Osteocyte (in vitro differentiated cells): ENCODE measurements around the gene CYYR1. TPM values are rescaled to one million over a fixed set of nuclear protein-coding genes. Genes with fewer than 3 reads are reported as not detected.

Experiments used
- DNase-seq: peaks from one replicate; pipeline ENCODE4 v3.0.0; 2021; ENCODE audit warnings: mixed read lengths; ENCODE audit not compliant: unreplicated experiment; ENCODE audit errors: extremely low spot score
- H3K27ac Mint-ChIP-seq: one replicate; pipeline ENCODE4 v1.8.0; 2021; ENCODE audit warnings: mild to moderate bottlenecking, mixed read lengths; ENCODE audit not compliant: unreplicated experiment
- H3K27me3 Mint-ChIP-seq: one replicate; pipeline ENCODE4 v1.8.0; 2021; ENCODE audit warnings: mixed read lengths; ENCODE audit not compliant: unreplicated experiment
- H3K36me3 Mint-ChIP-seq: one replicate; pipeline ENCODE4 v1.8.0; 2021; ENCODE audit warnings: mixed read lengths; ENCODE audit not compliant: unreplicated experiment
- H3K4me1 Mint-ChIP-seq: one replicate; pipeline ENCODE4 v1.8.0; 2021; ENCODE audit warnings: mixed read lengths; ENCODE audit not compliant: unreplicated experiment
- H3K4me3 Mint-ChIP-seq: one replicate; pipeline ENCODE4 v1.8.0; 2021; ENCODE audit warnings: mild to moderate bottlenecking, moderate library complexity, mixed read lengths; ENCODE audit not compliant: unreplicated experiment
- H3K9me3 Mint-ChIP-seq: one replicate; pipeline ENCODE4 v1.8.0; 2021; ENCODE audit warnings: mixed read lengths; ENCODE audit not compliant: unreplicated experiment
- total RNA-seq: library from RNA; stranded (reverse); gene quantifications from 2 replicates; pipeline ENCODE4 v1.2.1, GENCODE V29; 2021
- TF ChIP-seq, protein P1 (sequence below): fragments of 200-600 bp; sonication (generic); IDR thresholded peaks from 2 replicates; pipeline ENCODE4 v1.5.0; 2021; ENCODE audit warnings: antibody characterized with exemption, mild to moderate bottlenecking, moderate library complexity

The CYYR1 gene
- total RNA-seq, 1 donor from 2014 or later, result 4.7 TPM

DNA sequence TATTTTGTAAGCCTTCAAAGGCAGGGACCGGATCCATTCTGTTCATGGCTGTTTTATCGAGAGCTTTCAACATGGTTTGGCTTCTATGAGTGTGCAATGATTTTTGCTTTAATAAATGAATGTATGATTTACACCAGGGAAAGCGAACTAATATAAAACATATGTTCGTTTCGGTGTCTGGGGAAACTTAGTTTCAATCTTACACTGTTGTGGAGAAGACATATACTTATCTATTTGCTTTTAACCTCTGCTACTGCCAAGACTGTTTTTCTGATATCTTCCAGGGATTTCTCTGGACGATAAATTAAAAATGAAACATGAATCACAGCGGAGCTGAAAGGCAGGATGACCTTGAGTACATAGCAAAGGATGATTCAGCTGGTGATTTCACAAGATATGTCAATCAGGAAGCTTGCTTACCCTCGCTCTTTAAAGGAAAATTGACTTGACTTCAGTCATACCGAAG is 14.7 kb upstream of the CYYR1 start:
- TF ChIP-seq, protein P1, sequence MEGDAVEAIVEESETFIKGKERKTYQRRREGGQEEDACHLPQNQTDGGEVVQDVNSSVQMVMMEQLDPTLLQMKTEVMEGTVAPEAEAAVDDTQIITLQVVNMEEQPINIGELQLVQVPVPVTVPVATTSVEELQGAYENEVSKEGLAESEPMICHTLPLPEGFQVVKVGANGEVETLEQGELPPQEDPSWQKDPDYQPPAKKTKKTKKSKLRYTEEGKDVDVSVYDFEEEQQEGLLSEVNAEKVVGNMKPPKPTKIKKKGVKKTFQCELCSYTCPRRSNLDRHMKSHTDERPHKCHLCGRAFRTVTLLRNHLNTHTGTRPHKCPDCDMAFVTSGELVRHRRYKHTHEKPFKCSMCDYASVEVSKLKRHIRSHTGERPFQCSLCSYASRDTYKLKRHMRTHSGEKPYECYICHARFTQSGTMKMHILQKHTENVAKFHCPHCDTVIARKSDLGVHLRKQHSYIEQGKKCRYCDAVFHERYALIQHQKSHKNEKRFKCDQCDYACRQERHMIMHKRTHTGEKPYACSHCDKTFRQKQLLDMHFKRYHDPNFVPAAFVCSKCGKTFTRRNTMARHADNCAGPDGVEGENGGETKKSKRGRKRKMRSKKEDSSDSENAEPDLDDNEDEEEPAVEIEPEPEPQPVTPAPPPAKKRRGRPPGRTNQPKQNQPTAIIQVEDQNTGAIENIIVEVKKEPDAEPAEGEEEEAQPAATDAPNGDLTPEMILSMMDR, result no peak
- H3K4me3 Mint-ChIP-seq, result peak overlapping the region; percentile 43

DNA sequence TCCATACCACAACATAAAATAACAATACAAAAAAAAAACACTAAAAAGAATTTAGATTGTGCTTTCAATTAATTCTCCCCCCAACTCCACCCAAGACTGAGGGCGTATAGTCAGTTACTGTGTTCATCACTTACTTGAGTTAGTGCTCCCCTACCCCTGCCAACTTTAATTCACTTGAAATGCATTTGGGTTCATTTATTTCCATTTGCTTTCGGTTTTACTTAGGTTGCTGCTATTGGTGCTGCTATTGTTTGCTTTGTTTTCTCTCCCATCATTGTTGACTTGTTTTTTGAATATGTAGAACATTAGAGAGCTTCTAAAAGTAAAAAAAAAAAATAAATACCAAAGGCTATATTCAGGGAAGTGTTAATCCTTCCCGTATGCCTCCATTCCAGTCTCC is 10.7 kb upstream of the CYYR1 start:
- Mint-ChIP-seq H3K4me1 (peaks cover 12% of the 10 kb centered on the region), H3K4me3 (no peak overlapping the region), H3K9me3 (peaks cover 18% of the 10 kb centered on the region), H3K36me3 (no peaks in the 10 kb centered on the region), H3K27me3 (no peaks in the 10 kb centered on the region), H3K27ac (no peak overlapping the region)
- TF ChIP-seq, protein P1, result no peak
- no peak for DNase-seq

More for the DNA sequence above, 14.7 kb upstream of the CYYR1 start:
- H3K9me3 Mint-ChIP-seq, result peaks cover 4% of the 10 kb centered on the region
- no peak for DNase-seq
- peak overlapping the region; percentile 56 for H3K27ac Mint-ChIP-seq
- H3K27me3 Mint-ChIP-seq, result no peaks in the 10 kb centered on the region
- H3K36me3 Mint-ChIP-seq, result no peaks in the 10 kb centered on the region
- peaks cover 12% of the 10 kb centered on the region for H3K4me1 Mint-ChIP-seq

DNA sequence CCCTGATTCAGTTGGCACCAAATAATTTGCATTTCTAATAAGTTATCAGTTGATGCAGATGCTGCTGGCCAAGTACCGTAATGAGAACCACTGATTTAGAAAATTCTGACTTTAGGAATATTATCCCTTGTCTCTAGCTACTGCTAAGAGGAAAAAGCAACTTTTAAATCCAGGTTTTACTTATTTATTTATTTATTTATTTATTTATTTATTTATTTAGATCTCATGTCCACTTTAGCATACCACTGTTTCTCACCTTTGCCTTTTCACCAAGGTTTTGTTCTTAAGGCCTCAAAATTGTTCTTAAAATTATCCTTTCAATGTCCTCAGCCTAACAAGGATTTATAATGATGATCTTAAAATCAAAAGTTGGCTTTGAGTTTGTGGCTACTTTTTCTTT is 8.7 kb upstream of the CYYR1 start:
- no peak overlapping the region for H3K4me3 Mint-ChIP-seq
- H3K4me1 Mint-ChIP-seq, result no peaks in the 10 kb centered on the region
- H3K36me3 Mint-ChIP-seq, result no peaks in the 10 kb centered on the region
- no peaks in the 10 kb centered on the region for H3K27me3 Mint-ChIP-seq
- no peak overlapping the region for H3K27ac Mint-ChIP-seq
- H3K9me3 Mint-ChIP-seq, result peaks cover 19% of the 10 kb centered on the region
- TF ChIP-seq, protein P1, result no peak
- DNase-seq, result no peak

DNA sequence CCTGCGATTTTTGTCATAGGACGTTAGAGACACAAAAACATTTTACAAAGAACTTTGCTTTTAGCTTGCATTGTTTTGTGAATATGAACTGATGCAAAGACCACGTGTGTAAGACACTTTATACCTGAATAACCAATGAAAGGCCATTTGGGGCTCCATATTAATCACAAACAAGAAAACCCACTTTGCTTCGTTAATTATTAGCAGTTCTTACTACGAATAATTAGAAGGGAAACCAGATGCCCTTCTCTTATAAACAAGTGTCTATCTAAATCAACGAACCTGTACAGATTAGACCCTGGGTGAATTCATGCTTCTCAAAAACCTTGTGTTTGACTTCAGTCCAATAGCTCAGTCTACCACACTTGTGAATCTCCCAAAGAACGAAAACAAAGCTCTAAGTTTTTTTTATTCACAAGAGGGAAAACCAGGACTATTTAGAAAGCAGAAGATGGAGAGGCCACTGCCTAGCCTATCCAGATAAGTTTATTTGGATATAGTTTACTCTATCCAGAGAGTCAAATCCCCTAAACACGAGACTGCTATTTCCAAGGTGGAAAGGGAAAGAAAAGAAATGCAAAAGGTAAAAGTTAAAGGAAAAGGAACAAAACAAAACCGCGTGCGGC is 897 bp downstream of the CYYR1 start:
- Mint-ChIP-seq H3K27me3 (no peaks in the 10 kb centered on the region), H3K9me3 (peaks cover 5% of the 10 kb centered on the region), H3K4me3 (peak overlapping the region; percentile 88), H3K4me1 (peaks cover 3% of the 10 kb centered on the region), H3K27ac (peak overlapping the region; percentile 64), H3K36me3 (peaks cover 8% of the 10 kb centered on the region)
- DNase-seq, result no peak
- TF ChIP-seq, protein P1, result no peak

DNA sequence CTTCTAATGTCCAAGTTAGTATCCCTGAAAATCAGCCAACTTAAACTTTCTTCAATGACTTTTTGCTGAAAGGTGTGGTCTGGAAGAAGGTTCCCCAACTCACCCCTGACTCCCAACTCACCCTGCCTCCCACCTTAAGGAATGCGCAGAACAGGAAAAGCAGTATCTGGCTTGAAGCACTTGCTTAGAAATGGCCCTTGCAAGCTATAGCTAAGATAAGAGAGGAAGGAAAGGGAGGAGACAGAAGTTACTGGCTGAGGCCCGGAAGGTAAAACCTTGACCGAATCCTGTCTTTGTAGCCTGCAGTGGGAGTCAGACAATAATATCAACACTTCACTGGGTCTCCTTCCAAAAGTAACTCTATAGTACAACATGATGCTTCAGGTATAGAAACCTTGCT is 2.9 kb downstream of the CYYR1 start:
- Mint-ChIP-seq H3K27ac (no peak overlapping the region), H3K4me3 (no peak overlapping the region), H3K4me1 (peaks cover 3% of the 10 kb centered on the region), H3K27me3 (no peaks in the 10 kb centered on the region), H3K9me3 (peaks cover 5% of the 10 kb centered on the region), H3K36me3 (peaks cover 8% of the 10 kb centered on the region)
- TF ChIP-seq, protein P1, result no peak
- DNase-seq, result no peak
